ENCODE data around the gene SLC16A7.

DNA sequence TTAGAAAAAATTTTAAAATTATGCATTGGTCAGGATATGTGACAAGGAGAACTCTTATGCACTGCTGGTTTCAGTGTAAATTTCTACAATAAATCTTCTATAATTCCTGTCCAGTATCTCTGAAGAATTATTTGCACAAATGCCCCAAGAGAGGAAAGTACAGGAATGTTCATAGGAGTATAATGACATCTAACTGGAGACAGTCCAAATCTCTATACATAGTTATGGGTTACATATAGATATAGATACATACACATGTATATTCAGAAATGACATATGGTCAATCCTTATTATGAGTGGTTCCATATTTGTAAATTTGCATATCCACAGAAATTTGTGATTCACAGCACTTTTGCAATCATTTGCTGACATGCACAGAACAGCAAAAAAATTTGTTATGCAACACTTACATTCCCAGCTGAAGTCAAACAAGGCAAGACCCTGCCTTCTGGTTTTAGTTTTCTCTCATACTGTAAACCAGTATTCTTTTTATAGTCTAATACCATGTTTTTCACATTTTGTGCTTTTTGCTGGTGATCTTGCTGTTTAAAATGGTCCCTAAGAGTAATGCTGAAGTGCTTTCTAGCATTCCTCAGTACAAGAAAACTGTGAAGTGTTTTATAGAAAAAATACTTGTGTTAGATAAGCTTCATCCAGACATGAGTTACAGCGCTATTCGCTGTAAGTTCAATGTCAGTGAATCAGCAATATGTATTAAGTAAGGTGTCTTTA, 103.8 kb downstream of the SLC16A7 start:
- TF ChIP-seq CTCF (IDR thresholded peaks at IDR 0.05) = no peak
- peak in 1 of 2 donors; percentile 35 for TF ChIP-seq POLR2AphosphoS5 (IDR thresholded peaks at IDR 0.05)
- TF ChIP-seq POLR2A (IDR thresholded peaks at IDR 0.05) = no peak

All from upper lobe of left lung (tissue), 4 donors.